CD4-positive, alpha-beta T cell (primary cell): ENCODE results near the gene RABEP2. TPM values are rescaled to one million over a fixed set of nuclear protein-coding genes. Genes with fewer than 3 reads are reported as not detected.
A peak's percentile ranks its signal among the peaks of the same experiment; 100 is the strongest.
"Not testable (repeated sequence)": the region's sequence is repeated elsewhere in the genome, so short reads cannot be mapped to it uniquely, and the experiment has no call there.

Experiments
- ATAC-seq: fragments of 200-7000 bp; cut with Tn5 transposase; one replicate; pipeline ENCODE4 v1.10.0; 2022; ENCODE audit warnings: mild to moderate bottlenecking; ENCODE audit not compliant: poor library complexity
- CTCF ChIA-PET: fragments of 350-600 bp; sonication (Branson Sonifier 250); formaldehyde crosslinking; loops from one replicate; lab custom pipeline; 2021; ENCODE audit warnings: antibody characterized with exemption, inconsistent platforms; lab: Charles Lee
- POLR2A ChIA-PET: fragments of 350-600 bp; sonication (Branson Sonifier 250); formaldehyde crosslinking; loops from one replicate; lab custom pipeline; 2021; ENCODE audit warnings: antibody characterized with exemption, inconsistent platforms; lab: Charles Lee
- DNase-seq, 14 experiments: peaks; one replicate each; pipeline ENCODE4 v3.0.0-alpha.2; 2013 to 2020; ENCODE audit warnings: mixed read lengths in 2 of 14
- H3K27ac ChIP-seq, 2 donors: one replicate each; pipeline versions ENCODE4 v1.5.1 to v1.7.0; 2013; ENCODE audit warnings: low read length in 2 of 2, low read depth in 1 of 2, mild to moderate bottlenecking in 1 of 2
- H3K27me3 ChIP-seq, 2 experiments: 1 replicate in 1 of 2; 2 replicates in 1 of 2; pipeline versions ENCODE4 v1.6.1 to v1.7.0; 2013; ENCODE audit warnings: low read length in 2 of 2, control low read depth in 1 of 2, mild to moderate bottlenecking in 1 of 2, moderate library complexity in 1 of 2; ENCODE audit not compliant: insufficient read depth in 2 of 2, control insufficient read depth in 1 of 2
- H3K36me3 ChIP-seq: one replicate; pipeline ENCODE4 v1.6.1; 2013; ENCODE audit warnings: low read length, control low read depth; ENCODE audit not compliant: insufficient read depth
- H3K4me1 ChIP-seq: one replicate; pipeline ENCODE4 v1.6.1; 2013; ENCODE audit warnings: low read length, control low read depth; ENCODE audit not compliant: insufficient read depth
- H3K4me3 ChIP-seq: one replicate; pipeline ENCODE4 v1.5.1; 2013; ENCODE audit warnings: mild to moderate bottlenecking, low read length, moderate library complexity
- H3K9me3 ChIP-seq, 2 experiments: 1 replicate in 1 of 2; 2 replicates in 1 of 2; pipeline versions ENCODE4 v1.6.1 to v1.7.0; 2013; ENCODE audit warnings: low read length in 2 of 2, mild to moderate bottlenecking in 2 of 2, control low read depth in 1 of 2, moderate library complexity in 1 of 2; ENCODE audit not compliant: control insufficient read depth in 1 of 2, insufficient read depth in 1 of 2
- H3K27ac Mint-ChIP-seq: one replicate; pipeline ENCODE4 v1.8.0; 2020; ENCODE audit warnings: mixed read lengths
- H3K27me3 Mint-ChIP-seq: one replicate; pipeline ENCODE4 v1.8.0; 2021; ENCODE audit warnings: mixed read lengths
- H3K36me3 Mint-ChIP-seq: one replicate; pipeline ENCODE4 v1.8.0; 2021; ENCODE audit warnings: low read depth, mixed read lengths
- H3K4me1 Mint-ChIP-seq: one replicate; pipeline ENCODE4 v1.8.0; 2021; ENCODE audit warnings: low read depth, mixed read lengths
- H3K4me3 Mint-ChIP-seq: one replicate; pipeline ENCODE4 v1.8.0; 2020; ENCODE audit warnings: mild to moderate bottlenecking, mixed read lengths
- H3K9me3 Mint-ChIP-seq: one replicate; pipeline ENCODE4 v1.8.0; 2020; ENCODE audit warnings: mixed read lengths
- CTCF ChIP-seq: fragments of 200-600 bp; IDR thresholded peaks from one replicate; pipeline ENCODE4 v1.8.0; 2022; ENCODE audit warnings: antibody characterized with exemption, mild to moderate bottlenecking
- intact Hi-C, 2 experiments: fragments of 100-400 bp; cut with DNase I in 1 of 2; cut with micrococcal nuclease in 1 of 2; formaldehyde crosslinking; loops; one replicate each; pipeline versions ENCODE4 v1.15.1 to v1.9.0; 2023 to 2025; cut with DNase I, micrococcal nuclease
- total RNA-seq, 174 experiments: library from RNA in 2 of 174; stranded (reverse) in 2 of 174; gene quantifications; one replicate each; pipeline ENCODE4 v1.2.3 and lab custom pipeline; 2021 to 2026

RABEP2 gene
- total RNA-seq, 2 experiments from 2014 or later, result 23.3 to 23.4 TPM

- Mint-ChIP-seq H3K27ac (peak overlapping the region; percentile 94), H3K4me1 (peaks cover 43% of the 10 kb centered on the region), H3K36me3 (peaks cover 24% of the 10 kb centered on the region), H3K9me3 (no peaks in the 10 kb centered on the region), H3K4me3 (peak overlapping the region; percentile 99), H3K27me3 (no peaks in the 10 kb centered on the region)
- no peaks in the 10 kb centered on the region for H3K27me3 ChIP-seq
- ChIA-PET POLR2A (interaction anchor here (0.6 to 3.3 kb wide), 19 partner anchors 12 to 212 kb away, joined by 3 to 65 read pairs (median 3); partner anchors contain the start of genes ATXN2L, LAT, NFATC2IP and RABEP2), CTCF (interaction anchor here (0.6 to 1.5 kb wide), 8 partner anchors 11 to 56 kb away, joined by 3 to 8 read pairs (median 5); no protein-coding TSS in a partner anchor)
- intact Hi-C loops, result loop anchor here in 1 of 2 experiments (1.0 kb wide), 1 partner anchor 23 kb away; no protein-coding TSS in a partner anchor
- ATAC-seq (peak; percentile 8), DNase-seq (peak in 2 of 14 experiments; percentile 42 to 53)
- peak overlapping the region; percentile 88 for H3K4me3 ChIP-seq
- TF ChIP-seq CTCF, result peak; percentile 61
- peak overlapping the region; percentile 43 to 55 for H3K27ac ChIP-seq
- H3K36me3 ChIP-seq, result peaks cover 15% of the 10 kb centered on the region
- no peaks in the 10 kb centered on the region for H3K9me3 ChIP-seq
- H3K4me1 ChIP-seq, result peaks cover 33% of the 10 kb centered on the region
Measured at GRCh38 chr16:28974007-28974436, 49.0 kb upstream of the RABEP2 start.

GRCh38 chr16:28969696-28970095, 44.7 kb upstream of the RABEP2 start:
- H3K36me3 ChIP-seq, H3K27me3 Mint-ChIP-seq, POLR2A ChIA-PET, H3K4me1 ChIP-seq, CTCF ChIA-PET, H3K9me3 Mint-ChIP-seq, H3K27ac Mint-ChIP-seq, DNase-seq, intact Hi-C loops, H3K27ac ChIP-seq, ATAC-seq, H3K4me3 ChIP-seq, H3K9me3 ChIP-seq, H3K4me3 Mint-ChIP-seq, H3K27me3 ChIP-seq: not testable (repeated sequence)
- peaks cover 20% of the 10 kb centered on the region for H3K36me3 Mint-ChIP-seq
- peaks cover 14% of the 10 kb centered on the region for H3K4me1 Mint-ChIP-seq

GRCh38 chr16:28967156-28967555, 42.1 kb upstream of the RABEP2 start:
- ChIA-PET POLR2A (no interaction called here), CTCF (no interaction called here)
- Mint-ChIP-seq H3K36me3 (peaks cover 39% of the 10 kb centered on the region), H3K4me1 (no peaks in the 10 kb centered on the region), H3K27me3 (no peaks in the 10 kb centered on the region), H3K4me3 (no peak overlapping the region), H3K9me3 (no peaks in the 10 kb centered on the region), H3K27ac (no peak overlapping the region)
- peaks cover 32% of the 10 kb centered on the region for H3K36me3 ChIP-seq
- ATAC-seq, result no peak
- H3K4me3 ChIP-seq, result no peak overlapping the region
- H3K9me3 ChIP-seq, result no peaks in the 10 kb centered on the region
- no peaks in the 10 kb centered on the region for H3K4me1 ChIP-seq
- DNase-seq, result no peak
- H3K27me3 ChIP-seq, result no peaks in the 10 kb centered on the region
- no peak for TF ChIP-seq CTCF
- H3K27ac ChIP-seq, result no peak overlapping the region
- intact Hi-C loops, result no loop called here

- ChIA-PET POLR2A (no interaction called here), CTCF (no interaction called here)
- H3K36me3 ChIP-seq, result peaks cover 49% of the 10 kb centered on the region
Measured at GRCh38 chr16:28964496-28964895, 39.5 kb upstream of the RABEP2 start.

More at GRCh38 chr16:28964496-28964895, 39.5 kb upstream of the RABEP2 start:
- Mint-ChIP-seq H3K27ac (no peak overlapping the region), H3K27me3 (no peaks in the 10 kb centered on the region), H3K9me3 (no peaks in the 10 kb centered on the region), H3K4me3 (no peak overlapping the region), H3K4me1 (no peaks in the 10 kb centered on the region), H3K36me3 (peaks cover 55% of the 10 kb centered on the region)
- Histone ChIP-seq H3K9me3 (no peaks in the 10 kb centered on the region), H3K4me3 (no peak overlapping the region), H3K27me3 (no peaks in the 10 kb centered on the region), H3K27ac (no peak overlapping the region), H3K4me1 (no peaks in the 10 kb centered on the region)
- no peak for ATAC-seq
- no peak for TF ChIP-seq CTCF
- no peak for DNase-seq
- intact Hi-C loops, result no loop called here
